ENCODE measurements around the gene XK.

XK gene

GRCh38 chrX:37679888-37680287 is 5.7 kb upstream of the XK start:
- no peak for DNase-seq

GRCh38 chrX:37684426-37684825 is 1.2 kb upstream of the XK start:
- no peak for DNase-seq

GRCh38 chrX:37684973-37685372 is 618 bp upstream of the XK start:
- DNase-seq, result no peak

- DNase-seq, result no peak
Observed at GRCh38 chrX:37686369-37686995, 891 bp downstream of the XK start.

GRCh38 chrX:37686996-37687395 is 1.4 kb downstream of the XK start:
- no peak for DNase-seq

- DNase-seq, result no peak
Observed at GRCh38 chrX:37690119-37690518, 4.5 kb downstream of the XK start.

- DNase-seq, result no peak
Observed at GRCh38 chrX:37692918-37693317, 7.3 kb downstream of the XK start.

- DNase-seq, result no peak
Observed at GRCh38 chrX:37697169-37697760, 11.7 kb downstream of the XK start.

GRCh38 chrX:37701588-37701987 is 16.0 kb downstream of the XK start:
- DNase-seq, result no peak

GRCh38 chrX:37711991-37712390 is 26.4 kb downstream of the XK start:
- DNase-seq, result no peak

GRCh38 chrX:37712458-37712857 is 26.9 kb downstream of the XK start:
- DNase-seq, result no peak

- DNase-seq, result no peak
Observed at GRCh38 chrX:37714479-37714878, 28.9 kb downstream of the XK start.

- DNase-seq, result no peak
Observed at GRCh38 chrX:37716602-37717001, 31.0 kb downstream of the XK start.

- DNase-seq, result no peak
Observed at GRCh38 chrX:37717708-37718107, 32.1 kb downstream of the XK start.

GRCh38 chrX:37722595-37722994 is 37.0 kb downstream of the XK start:
- DNase-seq, result no peak

- DNase-seq, result no peak
Observed at GRCh38 chrX:37726346-37726745, 40.8 kb downstream of the XK start.

GRCh38 chrX:37745354-37745753 is 59.8 kb downstream of the XK start:
- peak; percentile 44 to 72 (median 61) for DNase-seq

- no peak for DNase-seq
Observed at GRCh38 chrX:37745835-37746217, 60.2 kb downstream of the XK start.

GRCh38 chrX:37746218-37746941 is 60.8 kb downstream of the XK start:
- peak in 1 of 5 donors; percentile 30 for DNase-seq

GRCh38 chrX:37746951-37747350 is 61.4 kb downstream of the XK start:
- no peak for DNase-seq

GRCh38 chrX:37752281-37752680 is 66.7 kb downstream of the XK start:
- no peak for DNase-seq

- peak in 1 of 5 donors; percentile 7 for DNase-seq
Observed at GRCh38 chrX:37752936-37753335, 67.3 kb downstream of the XK start.

GRCh38 chrX:37753384-37753783 is 67.8 kb downstream of the XK start:
- DNase-seq, result peak in 1 of 5 donors; percentile 9

- DNase-seq, result peak in 1 of 5 donors; percentile 36
Observed at GRCh38 chrX:37754516-37754915, 68.9 kb downstream of the XK start.
